NCI-H1417 (cell line): ENCODE data around the gene SYNGR2.

Experiments
- DNase-seq, 3 experiments: peaks; one replicate each; lab custom pipeline; 2025; lab: John Stamatoyannopoulos, UW

Gene SYNGR2

GRCh38 chr17:78143214-78144146 is 24.9 kb upstream of the SYNGR2 start:
- DNase-seq = no peak

- no peak for DNase-seq
Measured at GRCh38 chr17:78144147-78144719, 24.1 kb upstream of the SYNGR2 start.

DNA sequence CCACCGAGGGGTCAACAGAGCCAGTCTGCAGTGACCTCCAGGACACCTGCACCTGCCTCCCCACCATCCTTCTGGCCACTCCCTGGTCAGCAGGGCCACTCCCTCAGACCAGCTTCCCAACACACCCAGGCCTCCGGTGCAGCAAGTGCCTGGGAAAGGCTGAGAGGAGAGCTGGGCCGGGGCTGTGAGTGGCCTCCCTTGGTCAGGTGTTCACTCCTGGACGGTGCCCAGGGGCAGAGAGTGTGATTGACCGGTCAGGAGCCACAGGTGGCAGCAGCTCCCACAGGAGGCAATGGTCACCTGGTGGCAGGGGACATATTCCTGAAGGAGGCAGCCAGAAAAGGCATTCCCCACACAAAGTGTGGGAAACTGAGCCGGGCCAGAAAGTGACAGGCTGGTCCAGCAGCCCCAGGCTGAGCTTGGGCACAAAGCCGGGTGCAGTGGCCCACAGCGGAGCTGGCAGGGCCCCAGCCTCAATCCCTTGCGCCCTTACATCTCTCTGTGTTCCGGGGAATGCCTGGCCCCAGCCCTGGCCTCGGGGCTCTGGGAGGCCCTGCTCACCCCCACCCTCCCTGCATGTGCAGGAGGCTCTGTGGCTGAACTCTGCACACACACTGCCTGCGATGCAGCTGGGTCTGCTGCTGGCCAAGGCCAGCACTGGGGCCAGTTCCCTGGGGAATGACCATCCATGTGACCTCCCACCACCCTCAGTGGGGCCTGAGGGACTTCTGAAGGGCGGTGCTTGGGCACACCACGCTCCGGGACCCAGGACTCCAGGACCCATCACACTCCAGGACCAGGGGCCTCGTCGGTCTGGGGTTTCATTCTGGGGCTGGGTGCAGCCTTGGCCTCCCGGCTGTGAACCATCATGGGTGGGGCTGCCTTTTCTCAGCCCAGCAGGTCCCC is 23.4 kb upstream of the SYNGR2 start:
- no peak for DNase-seq

- no peak for DNase-seq
Measured at GRCh38 chr17:78146471-78146869, 21.9 kb upstream of the SYNGR2 start.

GRCh38 chr17:78146881-78147280 is 21.5 kb upstream of the SYNGR2 start:
- DNase-seq = no peak

GRCh38 chr17:78147315-78147998 is 20.9 kb upstream of the SYNGR2 start:
- no peak for DNase-seq

- no peak for DNase-seq
Measured at GRCh38 chr17:78148286-78149016, 19.9 kb upstream of the SYNGR2 start.

GRCh38 chr17:78151514-78152008 is 16.8 kb upstream of the SYNGR2 start:
- DNase-seq = no peak

GRCh38 chr17:78154903-78155811 is 13.2 kb upstream of the SYNGR2 start:
- no peak for DNase-seq

DNA sequence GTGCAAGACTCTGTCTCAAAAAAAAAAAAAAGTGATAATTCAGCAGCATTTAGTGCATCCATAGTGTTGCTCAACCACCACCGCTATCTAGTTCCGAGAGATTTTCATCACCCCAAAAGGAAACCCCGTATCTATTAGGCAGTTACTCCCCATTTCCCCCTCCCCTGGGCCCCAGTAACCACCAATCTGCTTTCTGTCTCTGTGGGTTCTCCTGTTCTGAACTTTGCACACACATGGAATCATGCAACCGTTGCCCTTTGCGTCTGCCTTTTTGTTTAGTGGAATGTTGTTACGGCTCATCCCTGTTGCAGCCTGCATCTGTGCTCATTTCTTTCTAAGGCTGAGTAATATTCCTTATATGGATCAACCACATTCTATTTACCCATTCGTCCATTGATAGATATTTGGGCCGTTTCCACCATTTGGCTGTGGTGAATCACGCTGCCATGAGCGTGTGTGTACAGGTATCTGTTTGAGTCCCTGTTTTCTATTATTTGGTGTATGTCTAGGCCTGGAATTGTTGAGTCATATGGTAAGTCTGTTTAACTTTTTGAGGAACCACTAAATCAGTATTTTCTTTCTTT is 8.7 kb upstream of the SYNGR2 start:
- no peak for DNase-seq

- no peak for DNase-seq
Measured at GRCh38 chr17:78163881-78164747, 4.3 kb upstream of the SYNGR2 start.

GRCh38 chr17:78164748-78165607 is 3.4 kb upstream of the SYNGR2 start:
- DNase-seq = no peak

- DNase-seq = peak in 2 of 3 experiments; percentile 27 to 33
Measured at GRCh38 chr17:78166416-78166815, 2.0 kb upstream of the SYNGR2 start.

DNA sequence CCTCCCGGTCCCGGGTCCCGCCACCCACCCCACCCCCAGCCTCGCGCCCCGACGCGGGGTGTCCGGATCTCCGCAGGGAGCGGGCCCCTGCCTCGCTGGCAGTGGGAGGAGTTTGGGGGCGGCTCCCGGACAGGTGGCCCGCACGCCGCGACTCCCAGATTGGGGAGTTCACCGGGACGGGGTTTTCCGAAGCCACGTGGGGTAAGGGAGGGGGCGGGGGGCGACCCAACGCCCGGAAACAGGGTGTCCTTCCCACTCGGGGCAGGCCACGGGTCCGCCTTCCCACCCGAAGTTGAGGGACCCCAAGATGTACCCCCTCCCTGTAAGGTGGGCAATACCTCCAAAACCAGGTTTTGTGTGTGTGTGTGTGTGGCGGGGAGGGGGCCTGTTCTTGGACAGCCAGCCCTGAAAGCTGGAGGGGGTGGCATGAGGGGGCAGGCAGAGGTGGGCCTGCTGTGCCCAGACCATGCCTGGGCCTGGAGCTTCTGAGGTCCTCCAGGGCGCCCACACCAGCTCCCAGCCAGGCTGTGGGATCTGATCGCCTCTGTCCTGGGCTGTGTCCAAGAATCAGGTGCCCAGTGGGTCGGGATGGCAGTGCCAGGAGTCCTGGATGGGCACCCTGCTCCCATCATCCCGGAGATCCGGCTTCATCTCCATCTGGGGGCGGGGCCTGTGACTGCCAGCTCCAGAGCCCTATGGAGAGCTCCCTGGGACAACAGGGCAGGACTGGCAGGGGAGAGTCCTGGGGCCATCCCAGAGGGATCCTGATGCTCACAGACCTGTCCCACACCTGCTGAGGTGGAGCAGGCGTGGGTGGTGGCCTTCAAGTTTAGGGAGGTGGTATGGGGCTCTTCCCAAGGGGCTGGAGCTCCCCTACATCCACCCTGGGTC is 767 bp downstream of the SYNGR2 start:
- DNase-seq = peak; percentile 15 to 38 (median 25)

DNA sequence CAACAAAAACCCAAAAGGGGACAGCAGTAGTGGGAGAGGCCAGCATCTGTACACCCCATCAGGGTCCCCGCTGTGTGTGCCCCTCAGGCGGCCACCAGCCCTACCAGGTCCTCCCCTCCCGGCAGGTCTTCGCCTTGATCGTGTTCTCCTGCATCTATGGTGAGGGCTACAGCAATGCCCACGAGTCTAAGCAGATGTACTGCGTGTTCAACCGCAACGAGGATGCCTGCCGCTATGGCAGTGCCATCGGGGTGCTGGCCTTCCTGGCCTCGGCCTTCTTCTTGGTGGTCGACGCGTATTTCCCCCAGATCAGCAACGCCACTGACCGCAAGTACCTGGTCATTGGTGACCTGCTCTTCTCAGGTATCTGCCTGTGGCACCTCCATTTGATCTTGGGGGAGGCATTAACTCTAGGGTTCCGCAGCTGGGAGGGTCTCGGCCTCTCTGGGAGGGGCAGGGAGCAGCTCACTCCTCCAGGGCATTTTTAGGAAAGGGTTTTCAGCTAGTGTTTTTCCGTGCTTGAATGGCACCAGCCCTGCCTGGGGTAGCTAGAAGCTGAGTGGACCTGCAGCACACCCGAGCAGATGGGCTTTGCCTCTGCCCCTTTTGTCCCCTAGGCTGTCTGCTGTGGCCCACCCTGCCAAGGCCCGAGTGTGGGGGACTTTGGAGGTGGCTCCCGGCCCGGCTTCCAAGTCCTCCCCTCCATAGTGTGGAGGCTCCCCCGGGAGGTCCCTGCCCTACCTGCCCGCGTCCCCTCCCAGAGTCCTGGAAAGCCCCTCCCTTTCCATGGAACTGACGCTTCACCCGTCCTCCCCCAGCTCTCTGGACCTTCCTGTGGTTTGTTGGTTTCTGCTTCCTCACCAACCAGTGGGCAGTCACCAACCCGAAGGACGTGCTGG is 2.6 kb downstream of the SYNGR2 start:
- no peak for DNase-seq
